SK-N-SH (cell line): ENCODE results near the gene GOLGA5.

ENCODE experiments used
- ELF1 ChIP-seq: IDR thresholded peaks from 2 replicates; pipeline ENCODE4 v1.4.0; 2012
- EP300 ChIP-seq, 2 experiments: IDR thresholded peaks; 2 replicates each; pipeline versions ENCODE4 v1.4.0 to v1.6.1; 2012; ENCODE audit warnings: borderline replicate concordance in 1 of 2, low read depth in 1 of 2, low read length in 1 of 2
- JUND ChIP-seq: IDR thresholded peaks from 2 replicates; pipeline ENCODE4 v1.4.0; 2012
- NFIC ChIP-seq: IDR thresholded peaks from 2 replicates; pipeline ENCODE4 v1.4.0; 2012; ENCODE audit warnings: borderline replicate concordance
- POLR2AphosphoS5 ChIP-seq: IDR thresholded peaks from 2 replicates; pipeline ENCODE4 v1.6.1; 2012; ENCODE audit warnings: low read depth, low read length
- TEAD4 ChIP-seq: IDR thresholded peaks from 2 replicates; pipeline ENCODE4 v1.4.0; 2012; ENCODE audit warnings: mild to moderate bottlenecking, borderline replicate concordance; ENCODE audit not compliant: insufficient read depth
- YY1 ChIP-seq: IDR thresholded peaks from 2 replicates; pipeline ENCODE4 v1.4.0; 2012; ENCODE audit warnings: low read depth, mild to moderate bottlenecking
- TF ChIP-seq, protein P1 (sequence below): fragments of 200-600 bp; sonication (generic); IDR thresholded peaks from 2 replicates; pipeline ENCODE4 v1.6.1; 2017; ENCODE audit warnings: antibody characterized with exemption, mild to moderate bottlenecking, moderate library complexity
- TF ChIP-seq, protein P2 (sequence below): IDR thresholded peaks from 2 replicates; pipeline ENCODE4; 2012
- TF ChIP-seq, protein P3 (sequence below): IDR thresholded peaks from 2 replicates; pipeline ENCODE4 v1.4.0; 2012; ENCODE audit warnings: low read depth, borderline replicate concordance

DNA sequence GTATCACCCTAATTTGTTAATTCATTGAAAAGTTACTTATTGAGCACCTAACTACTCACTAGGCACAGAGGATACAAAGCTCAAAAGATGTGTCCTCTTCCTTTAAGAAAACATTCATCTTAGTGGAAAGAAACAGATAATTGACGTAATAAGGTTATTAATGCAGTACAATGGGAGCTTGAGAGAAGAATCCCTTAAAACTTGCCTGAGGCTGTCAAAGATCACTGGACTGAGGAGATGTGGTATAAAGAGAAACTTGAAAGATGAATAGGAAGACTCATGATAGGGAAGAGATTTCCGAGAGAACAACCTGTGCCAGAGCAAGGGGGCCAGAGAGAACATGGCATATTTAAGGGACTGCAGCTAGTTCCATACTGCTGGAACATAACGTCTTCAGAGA is 19.1 kb downstream of the GOLGA5 start:
- no peak for TF ChIP-seq TEAD4
- TF ChIP-seq JUND: no peak
- no peak for TF ChIP-seq EP300 (IDR thresholded peaks at IDR 0.05; ENCODE audit: borderline replicate concordance in 1 of 2, low read depth in 1 of 2, low read length in 1 of 2)
- TF ChIP-seq ELF1: no peak
- TF ChIP-seq, protein P1, sequence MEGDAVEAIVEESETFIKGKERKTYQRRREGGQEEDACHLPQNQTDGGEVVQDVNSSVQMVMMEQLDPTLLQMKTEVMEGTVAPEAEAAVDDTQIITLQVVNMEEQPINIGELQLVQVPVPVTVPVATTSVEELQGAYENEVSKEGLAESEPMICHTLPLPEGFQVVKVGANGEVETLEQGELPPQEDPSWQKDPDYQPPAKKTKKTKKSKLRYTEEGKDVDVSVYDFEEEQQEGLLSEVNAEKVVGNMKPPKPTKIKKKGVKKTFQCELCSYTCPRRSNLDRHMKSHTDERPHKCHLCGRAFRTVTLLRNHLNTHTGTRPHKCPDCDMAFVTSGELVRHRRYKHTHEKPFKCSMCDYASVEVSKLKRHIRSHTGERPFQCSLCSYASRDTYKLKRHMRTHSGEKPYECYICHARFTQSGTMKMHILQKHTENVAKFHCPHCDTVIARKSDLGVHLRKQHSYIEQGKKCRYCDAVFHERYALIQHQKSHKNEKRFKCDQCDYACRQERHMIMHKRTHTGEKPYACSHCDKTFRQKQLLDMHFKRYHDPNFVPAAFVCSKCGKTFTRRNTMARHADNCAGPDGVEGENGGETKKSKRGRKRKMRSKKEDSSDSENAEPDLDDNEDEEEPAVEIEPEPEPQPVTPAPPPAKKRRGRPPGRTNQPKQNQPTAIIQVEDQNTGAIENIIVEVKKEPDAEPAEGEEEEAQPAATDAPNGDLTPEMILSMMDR: no peak
- TF ChIP-seq NFIC: no peak
- TF ChIP-seq POLR2AphosphoS5: no peak
- TF ChIP-seq, protein P2, sequence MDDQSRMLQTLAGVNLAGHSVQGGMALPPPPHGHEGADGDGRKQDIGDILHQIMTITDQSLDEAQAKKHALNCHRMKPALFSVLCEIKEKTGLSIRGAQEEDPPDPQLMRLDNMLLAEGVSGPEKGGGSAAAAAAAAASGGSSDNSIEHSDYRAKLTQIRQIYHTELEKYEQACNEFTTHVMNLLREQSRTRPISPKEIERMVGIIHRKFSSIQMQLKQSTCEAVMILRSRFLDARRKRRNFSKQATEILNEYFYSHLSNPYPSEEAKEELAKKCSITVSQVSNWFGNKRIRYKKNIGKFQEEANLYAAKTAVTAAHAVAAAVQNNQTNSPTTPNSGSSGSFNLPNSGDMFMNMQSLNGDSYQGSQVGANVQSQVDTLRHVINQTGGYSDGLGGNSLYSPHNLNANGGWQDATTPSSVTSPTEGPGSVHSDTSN: no peak
- TF ChIP-seq, protein P3, sequence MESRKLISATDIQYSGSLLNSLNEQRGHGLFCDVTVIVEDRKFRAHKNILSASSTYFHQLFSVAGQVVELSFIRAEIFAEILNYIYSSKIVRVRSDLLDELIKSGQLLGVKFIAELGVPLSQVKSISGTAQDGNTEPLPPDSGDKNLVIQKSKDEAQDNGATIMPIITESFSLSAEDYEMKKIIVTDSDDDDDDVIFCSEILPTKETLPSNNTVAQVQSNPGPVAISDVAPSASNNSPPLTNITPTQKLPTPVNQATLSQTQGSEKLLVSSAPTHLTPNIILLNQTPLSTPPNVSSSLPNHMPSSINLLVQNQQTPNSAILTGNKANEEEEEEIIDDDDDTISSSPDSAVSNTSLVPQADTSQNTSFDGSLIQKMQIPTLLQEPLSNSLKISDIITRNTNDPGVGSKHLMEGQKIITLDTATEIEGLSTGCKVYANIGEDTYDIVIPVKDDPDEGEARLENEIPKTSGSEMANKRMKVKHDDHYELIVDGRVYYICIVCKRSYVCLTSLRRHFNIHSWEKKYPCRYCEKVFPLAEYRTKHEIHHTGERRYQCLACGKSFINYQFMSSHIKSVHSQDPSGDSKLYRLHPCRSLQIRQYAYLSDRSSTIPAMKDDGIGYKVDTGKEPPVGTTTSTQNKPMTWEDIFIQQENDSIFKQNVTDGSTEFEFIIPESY: no peak
- TF ChIP-seq YY1: no peak
